Uterus (tissue), 4 donors: ENCODE measurements around the gene ATF6B. TPM values are rescaled to one million over a fixed set of nuclear protein-coding genes. Genes with fewer than 3 reads are reported as not detected.

Source experiments
- DNase-seq, 2 donors: peaks; one replicate each; pipeline ENCODE4 v3.0.0-alpha.2; 2019 to 2020
- H3K27ac ChIP-seq, 2 donors: fragments of 200-600 bp; sonication (generic); 1 replicate in 1 of 2; 2 replicates in 1 of 2; pipeline ENCODE4 v1.5.1; 2016 to 2018
- H3K27me3 ChIP-seq, 2 donors: fragments of 200-600 bp; sonication (generic); one replicate each; pipeline ENCODE4 v1.5.1; 2018 to 2019; ENCODE audit warnings: control low read depth in 1 of 2
- H3K36me3 ChIP-seq, 2 donors: fragments of 200-600 bp; sonication (generic); one replicate each; pipeline ENCODE4 v1.5.1; 2019; ENCODE audit warnings: control low read depth in 1 of 2
- H3K4me1 ChIP-seq, 2 donors: fragments of 200-600 bp; sonication (generic); one replicate each; pipeline ENCODE4 v1.5.1; 2018 to 2019; ENCODE audit warnings: control low read depth in 1 of 2
- H3K4me3 ChIP-seq, 2 donors: fragments of 200-600 bp; sonication (generic); 1 replicate in 1 of 2; 2 replicates in 1 of 2; pipeline ENCODE4 v1.5.1; 2018 to 2019; ENCODE audit warnings: mild to moderate bottlenecking in 1 of 2
- H3K9me3 ChIP-seq, 2 donors: fragments of 200-600 bp; sonication (generic); one replicate each; pipeline ENCODE4 v1.5.1; 2019; ENCODE audit warnings: control low read depth in 1 of 2
- CTCF ChIP-seq, 4 experiments: fragments of 200-600 bp in 2 of 4; fragments of 450-650 bp in 2 of 4; sonication (generic) in 2 of 4; IDR thresholded peaks; one replicate each; pipeline ENCODE4 v1.5.1; 2016 to 2019; ENCODE audit warnings: antibody characterized with exemption in 4 of 4, mild to moderate bottlenecking in 2 of 4, moderate library complexity in 1 of 4
- POLR2A ChIP-seq, 2 donors: fragments of 450-650 bp; IDR thresholded peaks; one replicate each; pipeline ENCODE4 v1.6.1; 2016; ENCODE audit warnings: antibody characterized with exemption in 2 of 2, mild to moderate bottlenecking in 1 of 2, moderate library complexity in 1 of 2
- intact Hi-C: fragments of 100-400 bp; cut with DNase I; formaldehyde crosslinking; loops from one replicate; pipeline ENCODE4 v1.15.1; 2023; ENCODE audit warnings: low total_unique reads
- total RNA-seq, 4 donors: library from RNA; depleted of rRNA in 3 of 4; stranded (reverse); fragments of >200 nt in 3 of 4; gene quantifications; one replicate each; pipeline versions ENCODE4 v1.1.0 to v1.2.4, GENCODE V29; 2014 to 2023
- donor health status: DM: yes; HTN: yes; CAD: no.

ATF6B gene
- total RNA-seq, 4 donors from 2014 or later: 16.4 to 121 (median 33.6) TPM

GRCh38 chr6:32166411-32167061, 38.5 kb upstream of the ATF6B start:
- H3K9me3 ChIP-seq: no peaks in the 10 kb centered on the region
- intact Hi-C loops: no loop called here
- TF ChIP-seq CTCF (IDR thresholded peaks at IDR 0.05): no peak
- no peak for TF ChIP-seq POLR2A (IDR thresholded peaks at IDR 0.05)
- DNase-seq: no peak
- H3K27me3 ChIP-seq: no peaks in the 10 kb centered on the region
- no peak overlapping the region for H3K27ac ChIP-seq
- H3K4me1 ChIP-seq: no peaks in the 10 kb centered on the region
- H3K36me3 ChIP-seq: no peaks in the 10 kb centered on the region
- H3K4me3 ChIP-seq: no peak overlapping the region

- H3K36me3 ChIP-seq: no peaks in the 10 kb centered on the region
- intact Hi-C loops: no loop called here
- no peaks in the 10 kb centered on the region for H3K9me3 ChIP-seq
- no peak for TF ChIP-seq POLR2A (IDR thresholded peaks at IDR 0.05)
- no peak for TF ChIP-seq CTCF (IDR thresholded peaks at IDR 0.05)
- no peak for DNase-seq
- H3K27me3 ChIP-seq: no peaks in the 10 kb centered on the region
- H3K27ac ChIP-seq: peak within 1 kb of the TSS; percentile 18 to 23
- H3K4me1 ChIP-seq: no peaks in the 10 kb centered on the region
- H3K4me3 ChIP-seq: no peak within 1 kb of the TSS
These were observed 36.2 kb upstream of the ATF6B start, which contains the start of gene EGFL8 for GRCh38 chr6:32164295-32164694. TSS of gene EGFL8 (plus strand) at chr6:32164595. CDS start at chr6:32166166, 1,571 bp downstream.

GRCh38 chr6:32163559-32164258, 35.7 kb upstream of the ATF6B start:
- Histone ChIP-seq H3K4me3 (no peak overlapping the region), H3K36me3 (no peaks in the 10 kb centered on the region), H3K27ac (peak overlapping the region; percentile 18 to 23), H3K9me3 (no peaks in the 10 kb centered on the region), H3K27me3 (no peaks in the 10 kb centered on the region), H3K4me1 (no peaks in the 10 kb centered on the region)
- intact Hi-C loops: no loop called here
- TF ChIP-seq POLR2A (IDR thresholded peaks at IDR 0.05) (no peak), CTCF (IDR thresholded peaks at IDR 0.05) (no peak)
- no peak for DNase-seq

GRCh38 chr6:32158052-32158451, 30.0 kb upstream of the ATF6B start:
- Histone ChIP-seq H3K27me3 (no peaks in the 10 kb centered on the region), H3K27ac (no peak overlapping the region), H3K4me1 (peaks cover 0 to 8% of the 10 kb centered on the region in 2 donors), H3K36me3 (no peaks in the 10 kb centered on the region), H3K4me3 (no peak overlapping the region), H3K9me3 (no peaks in the 10 kb centered on the region)
- no peak for TF ChIP-seq CTCF (IDR thresholded peaks at IDR 0.05)
- no peak for TF ChIP-seq POLR2A (IDR thresholded peaks at IDR 0.05)
- no peak for DNase-seq
- intact Hi-C loops: no loop called here

GRCh38 chr6:32156891-32157290, 28.8 kb upstream of the ATF6B start:
- TF ChIP-seq POLR2A (IDR thresholded peaks at IDR 0.05): no peak
- peaks cover 5 to 17% of the 10 kb centered on the region in 2 donors for H3K4me1 ChIP-seq
- H3K36me3 ChIP-seq: no peaks in the 10 kb centered on the region
- H3K9me3 ChIP-seq: no peaks in the 10 kb centered on the region
- no peaks in the 10 kb centered on the region for H3K27me3 ChIP-seq
- DNase-seq: no peak
- intact Hi-C loops: no loop called here
- H3K4me3 ChIP-seq: no peak overlapping the region
- no peak overlapping the region for H3K27ac ChIP-seq
